Uterus (tissue), 2 donors: ENCODE data around the gene EGR1.

Source experiments
- CTCF ChIP-seq, 4 experiments: fragments of 200-600 bp in 2 of 4; fragments of 450-650 bp in 2 of 4; sonication (generic) in 2 of 4; IDR thresholded peaks; one replicate each; pipeline ENCODE4 v1.5.1; 2016 to 2019; ENCODE audit warnings: antibody characterized with exemption in 4 of 4, mild to moderate bottlenecking in 2 of 4, moderate library complexity in 1 of 4
- POLR2A ChIP-seq, 2 donors: fragments of 450-650 bp; IDR thresholded peaks; one replicate each; pipeline ENCODE4 v1.6.1; 2016; ENCODE audit warnings: antibody characterized with exemption in 2 of 2, mild to moderate bottlenecking in 1 of 2, moderate library complexity in 1 of 2

DNA sequence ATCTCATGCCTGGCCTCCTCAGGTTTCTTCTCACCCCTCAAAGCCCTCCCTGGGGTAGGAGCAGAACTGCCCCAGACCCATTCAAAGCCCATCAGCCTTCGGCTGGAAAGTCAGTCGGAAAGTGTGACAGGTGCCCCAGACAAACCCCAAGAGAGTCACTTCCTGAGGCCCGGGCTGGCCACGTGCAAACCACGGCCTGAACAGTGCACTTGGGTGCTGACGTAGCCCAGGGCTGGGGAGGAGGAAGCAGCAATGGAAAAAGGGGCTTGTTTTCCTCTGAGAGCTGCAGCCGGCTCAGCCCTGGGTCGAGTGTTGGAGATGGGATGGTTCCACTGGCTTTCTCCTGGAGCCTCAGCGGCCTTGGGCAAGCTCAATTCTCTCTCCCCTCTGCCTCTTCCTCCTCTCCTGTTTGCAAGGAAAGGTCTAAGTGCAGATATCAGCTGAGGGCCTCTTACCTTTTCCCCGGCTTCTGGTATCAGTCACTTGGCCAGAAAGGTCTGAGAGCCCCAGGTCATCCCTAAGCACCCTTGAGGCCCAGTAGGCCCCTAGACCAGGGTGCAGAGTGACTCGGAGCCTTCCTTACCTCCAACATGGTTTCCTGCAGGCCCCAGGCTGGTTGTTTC, 5.9 kb upstream of the EGR1 start:
- no peak for TF ChIP-seq POLR2A (IDR thresholded peaks at IDR 0.05)
- TF ChIP-seq CTCF (IDR thresholded peaks at IDR 0.05), result no peak
